Measurements from ENCODE around the gene NBEAL2.

- TF ChIP-seq POLR2AphosphoS5 (IDR thresholded peaks at IDR 0.05; ENCODE audit: low read depth, low read length) = no peak
- no peak for TF ChIP-seq POLR2A (IDR thresholded peaks at IDR 0.05; ENCODE audit: low read depth, low read length)
- no peak for TF ChIP-seq TAF1 (IDR thresholded peaks at IDR 0.05; ENCODE audit: borderline replicate concordance, low read depth, low read length)
Observed at GRCh38 chr3:47003056-47003410, 23.6 kb downstream of the NBEAL2 start.

All from GM12892 (cell line).